ENCODE data around the gene CXorf38. TPM values are rescaled to one million over a fixed set of nuclear protein-coding genes. Genes with fewer than 3 reads are reported as not detected.

The CXorf38 gene
- total and polyA plus RNA-seq, 2 donors (not counting 1 experiment from before 2014, with no cell fraction given): 12.4 to 14.7 TPM

DNA sequence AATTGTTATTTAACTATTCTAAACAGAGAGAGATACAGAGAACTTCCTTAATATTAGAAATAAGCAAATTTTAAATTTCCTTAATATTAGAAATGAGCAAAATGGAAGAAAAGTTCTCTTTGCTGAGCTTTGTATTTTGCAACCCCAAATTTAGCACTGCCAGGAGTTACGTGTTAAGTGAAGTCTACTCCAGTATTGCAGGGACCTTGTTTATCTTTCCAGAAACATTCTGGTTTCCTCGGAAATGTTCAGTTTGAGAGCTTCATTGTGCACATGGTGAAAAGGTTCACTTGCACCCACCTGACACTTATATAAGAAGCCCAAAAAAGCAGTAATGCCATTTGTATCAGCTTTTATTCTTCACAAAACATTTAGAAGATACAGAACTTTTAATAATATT is 6.2 kb upstream of the CXorf38 start:
- Histone ChIP-seq H3K4me2 (ENCODE audit: extremely low read depth, insufficient read depth, low read length) (no peak overlapping the region), H3K79me2 (ENCODE audit: control insufficient read depth, insufficient read depth, low read length) (no peaks in the 10 kb centered on the region), H3K27me3 (ENCODE audit: control insufficient read depth, insufficient read depth, low read length) (no peaks in the 10 kb centered on the region), H3K9me3 (ENCODE audit: control insufficient read depth, insufficient read depth, low read depth, low read length) (no peaks in the 10 kb centered on the region), H3K27ac (ENCODE audit: insufficient read depth, low read length) (no peak overlapping the region), H3K4me1 (ENCODE audit: control insufficient read depth, extremely low read depth, insufficient read depth, low read length) (no peaks in the 10 kb centered on the region), H3K9ac (ENCODE audit: insufficient read depth, low read length) (no peak overlapping the region), H3K4me3 (replicated peaks in 1 of 4; ENCODE audit: control extremely low read depth in 1 of 4, insufficient read depth in 1 of 4, low read depth in 3 of 4, low read length in 4 of 4) (no peak overlapping the region), H3K36me3 (ENCODE audit: control insufficient read depth, insufficient read depth, low read length) (no peaks in the 10 kb centered on the region), H4K20me1 (ENCODE audit: control insufficient read depth, extremely low read depth, insufficient read depth, low read length) (no peaks in the 10 kb centered on the region), H2AFZ (ENCODE audit: low read length) (no peak overlapping the region)
- DNase-seq (ENCODE audit: low read depth in 2 of 2): no peak
- TF ChIP-seq, protein P1, sequence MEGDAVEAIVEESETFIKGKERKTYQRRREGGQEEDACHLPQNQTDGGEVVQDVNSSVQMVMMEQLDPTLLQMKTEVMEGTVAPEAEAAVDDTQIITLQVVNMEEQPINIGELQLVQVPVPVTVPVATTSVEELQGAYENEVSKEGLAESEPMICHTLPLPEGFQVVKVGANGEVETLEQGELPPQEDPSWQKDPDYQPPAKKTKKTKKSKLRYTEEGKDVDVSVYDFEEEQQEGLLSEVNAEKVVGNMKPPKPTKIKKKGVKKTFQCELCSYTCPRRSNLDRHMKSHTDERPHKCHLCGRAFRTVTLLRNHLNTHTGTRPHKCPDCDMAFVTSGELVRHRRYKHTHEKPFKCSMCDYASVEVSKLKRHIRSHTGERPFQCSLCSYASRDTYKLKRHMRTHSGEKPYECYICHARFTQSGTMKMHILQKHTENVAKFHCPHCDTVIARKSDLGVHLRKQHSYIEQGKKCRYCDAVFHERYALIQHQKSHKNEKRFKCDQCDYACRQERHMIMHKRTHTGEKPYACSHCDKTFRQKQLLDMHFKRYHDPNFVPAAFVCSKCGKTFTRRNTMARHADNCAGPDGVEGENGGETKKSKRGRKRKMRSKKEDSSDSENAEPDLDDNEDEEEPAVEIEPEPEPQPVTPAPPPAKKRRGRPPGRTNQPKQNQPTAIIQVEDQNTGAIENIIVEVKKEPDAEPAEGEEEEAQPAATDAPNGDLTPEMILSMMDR (conservative IDR thresholded peaks at IDR 0.05 in 1 of 2, IDR thresholded peaks at IDR 0.05 in 1 of 2; ENCODE audit: low read depth in 1 of 2, low read length in 2 of 2): no peak
- TF ChIP-seq EZH2 (IDR thresholded peaks at IDR 0.05; ENCODE audit: low read length, missing control alignments): no peak

DNA sequence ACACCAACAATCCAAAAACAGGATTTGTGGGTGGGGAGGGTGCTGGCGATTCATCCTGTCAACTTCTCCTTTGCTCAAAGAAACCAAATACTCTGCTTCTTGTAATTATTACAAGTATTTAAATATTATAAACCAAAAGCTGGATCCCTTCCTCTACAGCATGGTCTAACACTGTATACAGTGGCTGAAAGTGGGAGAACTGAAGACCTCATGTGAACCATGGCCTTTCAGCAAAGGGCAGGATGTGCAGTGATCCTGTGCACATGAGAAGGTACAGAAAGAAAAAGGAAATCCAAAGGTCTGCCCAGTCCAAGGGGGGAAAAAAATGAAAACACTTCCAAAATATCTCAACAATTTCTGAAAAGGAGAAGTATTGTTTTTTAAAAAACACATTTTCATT is 5.3 kb upstream of the CXorf38 start:
- Histone ChIP-seq H3K27ac (ENCODE audit: insufficient read depth, low read length) (no peak overlapping the region), H3K9ac (ENCODE audit: insufficient read depth, low read length) (no peak overlapping the region), H3K4me1 (ENCODE audit: control insufficient read depth, extremely low read depth, insufficient read depth, low read length) (no peaks in the 10 kb centered on the region), H3K9me3 (ENCODE audit: control insufficient read depth, insufficient read depth, low read depth, low read length) (no peaks in the 10 kb centered on the region), H3K27me3 (ENCODE audit: control insufficient read depth, insufficient read depth, low read length) (no peaks in the 10 kb centered on the region), H3K79me2 (ENCODE audit: control insufficient read depth, insufficient read depth, low read length) (no peaks in the 10 kb centered on the region), H2AFZ (ENCODE audit: low read length) (no peak overlapping the region), H3K4me2 (ENCODE audit: extremely low read depth, insufficient read depth, low read length) (no peak overlapping the region), H3K4me3 (replicated peaks in 1 of 4; ENCODE audit: control extremely low read depth in 1 of 4, insufficient read depth in 1 of 4, low read depth in 3 of 4, low read length in 4 of 4) (no peak overlapping the region), H4K20me1 (ENCODE audit: control insufficient read depth, extremely low read depth, insufficient read depth, low read length) (no peaks in the 10 kb centered on the region), H3K36me3 (ENCODE audit: control insufficient read depth, insufficient read depth, low read length) (no peaks in the 10 kb centered on the region)
- DNase-seq (ENCODE audit: low read depth in 2 of 2): no peak
- TF ChIP-seq, protein P1 (conservative IDR thresholded peaks at IDR 0.05 in 1 of 2, IDR thresholded peaks at IDR 0.05 in 1 of 2; ENCODE audit: low read depth in 1 of 2, low read length in 2 of 2): no peak
- no peak for TF ChIP-seq EZH2 (IDR thresholded peaks at IDR 0.05; ENCODE audit: low read length, missing control alignments)

DNA sequence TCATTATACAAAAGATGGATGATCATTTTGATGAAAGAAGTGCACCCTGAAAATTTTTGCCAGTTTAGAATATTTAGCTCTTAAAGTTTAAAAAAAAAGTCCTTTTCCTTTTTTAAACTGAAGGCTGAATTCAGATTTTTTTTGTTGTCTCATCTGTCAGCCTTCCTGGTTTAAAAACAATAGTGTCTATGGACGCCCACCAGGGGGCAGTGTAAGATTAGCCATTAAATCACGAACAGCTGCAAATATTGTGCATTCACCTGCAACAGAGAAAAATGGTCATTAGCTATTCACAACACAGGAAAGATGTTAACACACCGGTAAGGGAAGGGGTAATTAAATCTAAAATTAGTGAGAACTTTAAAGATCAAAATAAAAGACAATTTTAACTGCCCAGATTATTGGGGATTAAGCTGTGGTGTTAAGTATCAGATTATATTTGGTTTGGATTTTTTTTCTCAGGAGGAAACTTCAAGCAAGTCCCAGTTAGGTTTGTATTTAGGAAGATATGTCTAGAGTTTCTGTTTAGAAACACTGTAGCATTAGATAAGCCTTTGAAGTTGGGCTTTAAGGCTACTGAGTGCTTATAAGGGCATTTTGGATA is 4.4 kb upstream of the CXorf38 start:
- Histone ChIP-seq H3K4me1 (ENCODE audit: control insufficient read depth, extremely low read depth, insufficient read depth, low read length) (no peaks in the 10 kb centered on the region), H3K36me3 (ENCODE audit: control insufficient read depth, insufficient read depth, low read length) (no peaks in the 10 kb centered on the region), H3K27ac (ENCODE audit: insufficient read depth, low read length) (no peak overlapping the region), H4K20me1 (ENCODE audit: control insufficient read depth, extremely low read depth, insufficient read depth, low read length) (no peaks in the 10 kb centered on the region), H3K27me3 (ENCODE audit: control insufficient read depth, insufficient read depth, low read length) (no peaks in the 10 kb centered on the region), H2AFZ (ENCODE audit: low read length) (no peak overlapping the region), H3K79me2 (ENCODE audit: control insufficient read depth, insufficient read depth, low read length) (peaks cover 3% of the 10 kb centered on the region), H3K4me3 (replicated peaks in 1 of 4; ENCODE audit: control extremely low read depth in 1 of 4, insufficient read depth in 1 of 4, low read depth in 3 of 4, low read length in 4 of 4) (no peak overlapping the region), H3K9me3 (ENCODE audit: control insufficient read depth, insufficient read depth, low read depth, low read length) (no peaks in the 10 kb centered on the region), H3K4me2 (ENCODE audit: extremely low read depth, insufficient read depth, low read length) (no peak overlapping the region), H3K9ac (ENCODE audit: insufficient read depth, low read length) (no peak overlapping the region)
- no peak for TF ChIP-seq EZH2 (IDR thresholded peaks at IDR 0.05; ENCODE audit: low read length, missing control alignments)
- TF ChIP-seq, protein P1 (conservative IDR thresholded peaks at IDR 0.05 in 1 of 2, IDR thresholded peaks at IDR 0.05 in 1 of 2; ENCODE audit: low read depth in 1 of 2, low read length in 2 of 2): peak; percentile 43 to 48
- peak; percentile 51 to 64 for DNase-seq (ENCODE audit: low read depth in 2 of 2)

Measured in fibroblast of lung (primary cell).